VCaP (cell line): ENCODE results near the gene PXDC1.

Experiments
- H3K27ac ChIP-seq: fragments of 450-650 bp; 2 replicates; pipeline ENCODE4 v1.5.1; 2017
- TF ChIP-seq, protein P1 (sequence below): fragments of 450-650 bp; conservative IDR thresholded peaks from 2 replicates; pipeline ENCODE4 v1.5.1; 2017; ENCODE audit warnings: mild to moderate bottlenecking, moderate library complexity

The PXDC1 gene

DNA sequence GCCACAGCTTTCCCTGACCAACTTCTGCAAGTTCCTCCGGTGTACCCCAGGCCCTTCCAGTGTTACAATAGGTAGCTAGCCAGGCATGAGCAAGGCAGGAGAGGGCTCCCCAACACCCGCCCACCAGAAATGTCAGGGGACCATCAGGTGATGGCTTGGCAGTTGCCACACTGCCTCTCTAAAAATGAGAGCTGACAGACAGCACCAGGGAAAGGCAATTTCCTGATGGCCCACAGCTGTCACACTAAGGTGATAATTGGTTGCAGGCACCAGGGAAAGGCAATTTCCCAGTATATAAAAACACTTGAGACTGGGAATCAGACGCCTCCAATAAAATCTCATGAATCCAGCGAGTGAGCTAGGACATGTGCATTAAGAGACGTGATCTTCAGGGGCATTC is 49.9 kb downstream of the PXDC1 start:
- TF ChIP-seq, protein P1, sequence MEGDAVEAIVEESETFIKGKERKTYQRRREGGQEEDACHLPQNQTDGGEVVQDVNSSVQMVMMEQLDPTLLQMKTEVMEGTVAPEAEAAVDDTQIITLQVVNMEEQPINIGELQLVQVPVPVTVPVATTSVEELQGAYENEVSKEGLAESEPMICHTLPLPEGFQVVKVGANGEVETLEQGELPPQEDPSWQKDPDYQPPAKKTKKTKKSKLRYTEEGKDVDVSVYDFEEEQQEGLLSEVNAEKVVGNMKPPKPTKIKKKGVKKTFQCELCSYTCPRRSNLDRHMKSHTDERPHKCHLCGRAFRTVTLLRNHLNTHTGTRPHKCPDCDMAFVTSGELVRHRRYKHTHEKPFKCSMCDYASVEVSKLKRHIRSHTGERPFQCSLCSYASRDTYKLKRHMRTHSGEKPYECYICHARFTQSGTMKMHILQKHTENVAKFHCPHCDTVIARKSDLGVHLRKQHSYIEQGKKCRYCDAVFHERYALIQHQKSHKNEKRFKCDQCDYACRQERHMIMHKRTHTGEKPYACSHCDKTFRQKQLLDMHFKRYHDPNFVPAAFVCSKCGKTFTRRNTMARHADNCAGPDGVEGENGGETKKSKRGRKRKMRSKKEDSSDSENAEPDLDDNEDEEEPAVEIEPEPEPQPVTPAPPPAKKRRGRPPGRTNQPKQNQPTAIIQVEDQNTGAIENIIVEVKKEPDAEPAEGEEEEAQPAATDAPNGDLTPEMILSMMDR = no peak
- H3K27ac ChIP-seq = no peak overlapping the region

GRCh38 chr6:3699231-3699630 is 52.3 kb downstream of the PXDC1 start:
- no peak overlapping the region for H3K27ac ChIP-seq
- TF ChIP-seq, protein P1 = no peak

DNA sequence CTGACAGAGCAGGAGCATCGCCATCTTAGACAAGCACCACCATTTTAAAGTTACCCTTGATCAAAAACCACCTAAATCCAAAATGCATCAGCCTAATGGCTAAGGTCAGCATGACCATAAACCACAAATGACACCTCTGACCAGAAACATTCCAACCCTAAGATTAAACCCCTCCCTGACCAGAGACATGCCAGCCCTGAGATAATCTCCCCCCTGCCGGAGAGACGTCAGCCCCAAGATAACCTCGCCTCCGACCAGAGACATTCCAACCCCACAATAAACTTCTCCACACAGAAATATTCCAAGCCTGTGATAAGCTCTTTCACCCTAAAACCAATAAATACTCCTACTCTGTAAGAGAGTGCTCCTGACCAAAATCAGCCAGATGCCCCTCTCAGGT is 53.5 kb downstream of the PXDC1 start:
- TF ChIP-seq, protein P1 = no peak

GRCh38 chr6:3697609-3698008 is 53.9 kb downstream of the PXDC1 start:
- H3K27ac ChIP-seq = no peak overlapping the region
- TF ChIP-seq, protein P1 = no peak

More for the DNA sequence above, 53.5 kb downstream of the PXDC1 start:
- no peak overlapping the region for H3K27ac ChIP-seq

DNA sequence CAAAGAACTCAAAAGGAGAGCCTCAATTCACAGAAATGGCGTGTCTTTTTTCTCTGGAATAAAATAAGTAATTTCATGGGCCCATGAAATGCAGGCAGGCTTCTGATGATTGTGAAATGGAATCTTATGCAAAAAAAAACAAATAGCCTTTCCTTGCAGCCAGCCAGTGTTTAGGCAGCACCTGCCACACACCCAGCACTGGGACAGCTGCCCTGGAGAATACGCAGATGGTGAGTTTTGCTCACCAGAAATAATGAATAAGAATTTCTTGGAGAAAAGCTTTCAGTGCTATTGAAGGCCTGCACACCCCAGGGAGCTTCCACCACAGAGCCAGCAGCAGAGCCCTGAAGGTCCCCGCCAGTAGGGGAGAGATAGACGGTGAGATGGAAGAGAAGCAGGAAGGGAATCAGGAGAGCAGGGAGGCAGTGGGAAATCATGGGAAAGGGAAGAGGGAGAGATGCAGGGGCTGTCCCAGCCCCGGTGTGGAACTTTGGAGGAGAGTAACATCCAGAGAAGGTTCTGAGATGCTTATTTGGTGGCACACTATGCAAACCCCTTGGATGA is 54.9 kb downstream of the PXDC1 start:
- H3K27ac ChIP-seq = no peak overlapping the region
- TF ChIP-seq, protein P1 = no peak

DNA sequence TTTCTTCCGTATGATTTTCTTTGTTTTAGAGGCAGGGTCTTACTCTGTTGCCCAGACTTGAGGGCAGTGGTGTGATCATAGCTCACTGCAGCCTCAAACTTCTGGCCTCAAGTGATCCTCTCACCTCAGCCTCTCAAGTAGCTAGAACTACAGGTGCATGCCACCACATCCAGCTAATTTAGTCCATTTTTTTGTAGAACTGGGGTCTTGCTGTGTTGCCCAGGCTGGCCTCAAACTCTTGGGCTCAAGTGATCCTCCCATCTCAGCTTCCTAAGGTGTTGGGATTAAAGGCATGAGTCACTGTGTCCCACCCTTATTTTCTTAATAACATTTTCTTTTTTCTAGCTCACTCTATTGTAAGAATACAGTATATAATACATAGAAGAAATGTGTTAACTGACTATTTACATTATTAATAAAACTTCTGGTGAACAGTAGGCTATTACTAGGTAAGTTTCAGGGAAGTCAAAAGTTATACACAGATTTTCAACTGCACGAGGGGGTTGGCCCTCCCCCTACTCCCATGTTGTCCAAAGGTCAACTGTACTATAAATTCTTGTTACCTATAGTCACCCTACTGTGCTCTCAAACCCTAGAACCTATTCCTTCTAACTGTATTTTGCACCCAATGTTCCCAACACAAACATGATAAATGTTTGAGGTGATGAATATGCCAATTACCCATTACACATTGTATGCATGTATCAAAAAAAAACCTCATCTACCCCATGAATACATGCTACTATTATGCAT is 56.3 kb downstream of the PXDC1 start:
- TF ChIP-seq, protein P1 = no peak
- H3K27ac ChIP-seq = no peak overlapping the region

DNA sequence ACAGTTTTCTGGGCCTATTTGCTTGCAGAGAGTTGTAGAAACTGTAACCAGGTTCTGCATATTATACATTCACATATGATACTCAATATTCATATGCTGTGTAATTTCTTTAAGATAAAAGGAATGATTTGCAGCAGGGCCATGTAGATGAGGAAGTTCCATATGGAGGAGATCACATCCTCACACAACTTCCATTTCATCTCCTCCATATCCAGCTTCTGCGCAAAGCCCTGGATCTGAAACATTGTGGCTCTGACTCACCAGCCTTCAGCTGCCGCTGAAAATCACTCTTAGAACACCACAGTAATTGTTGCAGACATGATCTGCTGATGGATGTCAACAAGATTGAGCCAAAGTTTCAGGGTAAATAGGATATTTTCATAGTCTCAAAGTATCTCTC is 57.7 kb downstream of the PXDC1 start:
- H3K27ac ChIP-seq = no peak overlapping the region
- TF ChIP-seq, protein P1 = no peak
